OCI-LY7 (cell line): ENCODE results near the gene ANKFN1.

Experiments used
- CTCF ChIP-seq: fragments of 200-600 bp; sonication (generic); conservative IDR thresholded peaks from 2 replicates; pipeline ENCODE4 v1.5.1; 2014; ENCODE audit warnings: mild to moderate bottlenecking, antibody characterized with exemption, low read length, moderate library complexity, mixed read lengths
- EZH2phosphoT487 ChIP-seq: fragments of 200-600 bp; sonication (generic); IDR thresholded peaks from 2 replicates; pipeline ENCODE4 v1.6.1; 2018; ENCODE audit warnings: low read depth, borderline replicate concordance, mild to moderate bottlenecking, mixed run types, antibody characterized with exemption, low read length, moderate library complexity, mixed read lengths

GRCh38 chr17:56284482-56284881 lies 131.2 kb downstream of the ANKFN1 start:
- TF ChIP-seq CTCF (no peak), EZH2phosphoT487 (no peak)
